Activated T-cell treated with anti-CD3 and anti-CD28 coated beads, Interleukin-2, amount 50 U/mL, for 72 hours (primary cell): ENCODE measurements around the gene NSF. TPM values are rescaled to one million over a fixed set of nuclear protein-coding genes. Genes with fewer than 3 reads are reported as not detected.

Experiments used
- ATAC-seq, 2 donors: fragments of 150-1000 bp; cut with Tn5 transposase; replicated peaks in 1 of 2; 2 replicates each; pipeline ENCODE4 v1.10.0; 2021; ENCODE audit warnings: moderate library complexity in 2 of 2, mild to moderate bottlenecking in 1 of 2
- DNase-seq, 2 donors: peaks; one replicate each; pipeline ENCODE4 v3.0.0; 2021 to 2022; ENCODE audit warnings: mixed read lengths in 1 of 2
- H3K27ac Mint-ChIP-seq: one replicate; pipeline ENCODE4 v1.8.0; 2022; ENCODE audit warnings: mild to moderate bottlenecking, moderate library complexity, mixed read lengths
- H3K27me3 Mint-ChIP-seq: one replicate; pipeline ENCODE4 v1.8.0; 2022; ENCODE audit warnings: low read depth, mixed read lengths
- H3K36me3 Mint-ChIP-seq, 2 donors: one replicate each; pipeline ENCODE4 v1.8.0; 2022; ENCODE audit warnings: mixed read lengths in 2 of 2, mild to moderate bottlenecking in 1 of 2; ENCODE audit not compliant: insufficient read depth in 2 of 2
- H3K4me1 Mint-ChIP-seq: one replicate; pipeline ENCODE4 v1.8.0; 2022; ENCODE audit warnings: low read depth, mixed read lengths
- H3K4me3 Mint-ChIP-seq, 2 donors: one replicate each; pipeline ENCODE4 v1.8.0; 2022; ENCODE audit warnings: mild to moderate bottlenecking in 2 of 2, mixed read lengths in 2 of 2, moderate library complexity in 2 of 2
- H3K9me3 Mint-ChIP-seq, 2 donors: one replicate each; pipeline ENCODE4 v1.8.0; 2022; ENCODE audit warnings: mixed read lengths in 2 of 2
- total RNA-seq, 2 donors: library from RNA; stranded (reverse); gene quantifications; one replicate each; pipeline ENCODE4 v1.2.3, GENCODE V29; 2022

NSF gene
- total RNA-seq, 2 donors from 2014 or later: 34.3 to 43.1 TPM

DNA sequence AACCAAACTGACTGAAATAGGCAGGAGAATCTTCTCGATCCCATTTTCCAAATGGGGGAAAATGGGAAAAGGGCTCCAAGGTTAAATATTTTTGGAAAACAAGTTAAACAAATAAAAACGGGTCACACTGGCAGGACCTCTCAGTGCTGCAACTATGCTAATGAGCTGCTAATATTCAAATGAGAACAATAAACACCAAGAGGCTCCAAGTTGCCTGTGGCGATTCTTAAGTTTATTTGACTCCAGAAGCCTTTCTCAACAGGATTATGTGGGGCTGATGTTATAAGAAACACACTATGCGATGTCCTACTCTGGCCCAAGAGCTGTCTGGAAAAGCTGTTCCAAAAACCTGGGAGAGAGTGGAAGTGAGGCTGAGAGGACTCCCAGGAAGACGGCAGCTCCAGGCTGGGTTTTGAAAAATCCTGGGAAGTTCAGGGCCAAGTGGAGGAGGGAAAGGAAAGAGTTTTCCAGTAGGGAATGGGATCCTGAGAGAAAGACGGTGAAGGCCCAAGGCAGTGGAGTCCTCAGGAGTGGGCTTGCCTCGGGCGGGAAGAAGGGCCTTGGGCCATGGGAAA, 206.6 kb downstream of the NSF start:
- ATAC-seq: no peak
- Mint-ChIP-seq H3K4me3 (no peak overlapping the region), H3K27ac (no peak overlapping the region), H3K4me1 (no peaks in the 10 kb centered on the region), H3K27me3 (peaks cover 7% of the 10 kb centered on the region), H3K36me3 (no peaks in the 10 kb centered on the region), H3K9me3 (peaks cover 0 to 2% of the 10 kb centered on the region in 2 donors)
- DNase-seq: no peak

- Mint-ChIP-seq H3K27ac (no peak overlapping the region), H3K4me3 (no peak overlapping the region), H3K9me3 (peaks cover 1 to 2% of the 10 kb centered on the region in 2 donors), H3K27me3 (no peaks in the 10 kb centered on the region), H3K4me1 (no peaks in the 10 kb centered on the region), H3K36me3 (no peaks in the 10 kb centered on the region)
- ATAC-seq (no peak), DNase-seq (no peak)
These were observed 210.1 kb downstream of the NSF start for GRCh38 chr17:46800573-46800972.

GRCh38 chr17:46802800-46803199, 212.3 kb downstream of the NSF start:
- no peaks in the 10 kb centered on the region for H3K4me1 Mint-ChIP-seq

DNA sequence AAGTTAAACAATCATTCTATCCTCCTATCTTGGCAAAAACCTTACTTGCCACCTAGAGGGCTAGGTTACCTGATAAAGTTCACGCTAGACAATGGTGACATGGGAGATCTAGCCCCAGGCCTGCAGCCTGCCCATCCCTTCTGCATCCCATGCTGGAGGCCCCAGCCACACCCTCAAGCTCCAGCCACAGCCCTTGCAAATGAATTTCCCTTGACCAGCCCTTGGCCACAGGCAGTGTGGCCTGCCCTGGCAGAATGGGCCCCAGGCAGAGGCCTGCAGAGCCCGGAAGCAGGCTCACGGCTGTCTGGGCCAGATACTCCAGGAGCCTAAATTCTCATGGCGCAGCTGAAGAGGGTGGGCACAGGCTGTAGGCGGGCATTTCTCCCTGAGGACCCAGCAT, 213.1 kb downstream of the NSF start:
- H3K36me3 Mint-ChIP-seq: no peaks in the 10 kb centered on the region
- no peak overlapping the region for H3K27ac Mint-ChIP-seq
- DNase-seq (no peak), ATAC-seq (no peak)
- no peak overlapping the region for H3K4me3 Mint-ChIP-seq
- peaks cover 7% of the 10 kb centered on the region for H3K27me3 Mint-ChIP-seq
- peaks cover 1 to 2% of the 10 kb centered on the region in 2 donors for H3K9me3 Mint-ChIP-seq
- no peaks in the 10 kb centered on the region for H3K4me1 Mint-ChIP-seq

More at GRCh38 chr17:46802800-46803199, 212.3 kb downstream of the NSF start:
- H3K27ac Mint-ChIP-seq: no peak overlapping the region
- no peak for DNase-seq
- no peak for ATAC-seq
- peaks cover 1 to 2% of the 10 kb centered on the region in 2 donors for H3K9me3 Mint-ChIP-seq
- no peak overlapping the region for H3K4me3 Mint-ChIP-seq
- H3K27me3 Mint-ChIP-seq: peaks cover 7% of the 10 kb centered on the region
- H3K36me3 Mint-ChIP-seq: no peaks in the 10 kb centered on the region

- H3K4me3 Mint-ChIP-seq: no peak overlapping the region
- no peaks in the 10 kb centered on the region for H3K36me3 Mint-ChIP-seq
- peaks cover 0 to 1% of the 10 kb centered on the region in 2 donors for H3K9me3 Mint-ChIP-seq
- H3K4me1 Mint-ChIP-seq: no peaks in the 10 kb centered on the region
- no peak overlapping the region for H3K27ac Mint-ChIP-seq
- no peak for ATAC-seq
- H3K27me3 Mint-ChIP-seq: peaks cover 7% of the 10 kb centered on the region
- no peak for DNase-seq
These were observed 215.3 kb downstream of the NSF start for GRCh38 chr17:46805771-46806170.

Other genes with a start within 250 kb of the NSF start
- gene ARL17B, start 228.9 kb upstream of the NSF start, total RNA-seq: 10 to 100 TPM; 15.4 to 25.0 TPM
- gene LRRC37A2, start 78.2 kb upstream of the NSF start, total RNA-seq: 10 to 100 TPM in 1 of 2 donors, 1 to 10 TPM in 1; 6.7 to 30.1 TPM
- 10 to 100 TPM; 17.9 to 27.8 TPM for gene ARL17A, start 11.0 kb upstream of the NSF start, total RNA-seq
- under 1 TPM; 0.14 to 0.53 TPM for gene WNT3, start 228.0 kb downstream of the NSF start, total RNA-seq